Effector memory CD4-positive, alpha-beta T cell (primary cell): ENCODE measurements around the gene FGF19.

Experiments used
- DNase-seq, 3 donors: peaks; one replicate each; pipeline ENCODE4 v3.0.0-alpha.2; 2020
- H3K27ac ChIP-seq: 2 replicates; pipeline ENCODE4 v1.7.0; 2013; ENCODE audit warnings: mild to moderate bottlenecking, low read length, moderate library complexity; ENCODE audit not compliant: insufficient read depth, poor library complexity, severe bottlenecking
- H3K27me3 ChIP-seq: replicated peaks from 2 replicates; pipeline ENCODE4 v1.7.0; 2013; ENCODE audit warnings: mild to moderate bottlenecking, low read length; ENCODE audit not compliant: insufficient read depth, control insufficient read depth, poor library complexity, severe bottlenecking
- H3K36me3 ChIP-seq: 2 replicates; pipeline ENCODE4 v1.7.0; 2013; ENCODE audit warnings: mild to moderate bottlenecking, low read length, moderate library complexity; ENCODE audit not compliant: control insufficient read depth, insufficient read depth
- H3K4me1 ChIP-seq: 2 replicates; pipeline ENCODE4 v1.7.0; 2013; ENCODE audit warnings: low read length, mild to moderate bottlenecking; ENCODE audit not compliant: control insufficient read depth, insufficient read depth, poor library complexity, severe bottlenecking
- H3K4me3 ChIP-seq: 2 replicates; pipeline ENCODE4 v1.7.0; 2013; ENCODE audit warnings: low read length, low read depth, mild to moderate bottlenecking; ENCODE audit not compliant: insufficient read depth, poor library complexity, severe bottlenecking
- H3K9me3 ChIP-seq: 2 replicates; pipeline ENCODE4 v1.7.0; 2013; ENCODE audit warnings: mild to moderate bottlenecking, low read length, moderate library complexity; ENCODE audit not compliant: control insufficient read depth

Gene FGF19

GRCh38 chr11:69718912-69719311 lies 15.1 kb upstream of the FGF19 start:
- H3K4me1 ChIP-seq: no peaks in the 10 kb centered on the region
- H3K36me3 ChIP-seq: no peaks in the 10 kb centered on the region
- H3K27me3 ChIP-seq: peaks cover 22% of the 10 kb centered on the region
- no peak overlapping the region for H3K27ac ChIP-seq
- no peak overlapping the region for H3K4me3 ChIP-seq
- no peak for DNase-seq
- no peaks in the 10 kb centered on the region for H3K9me3 ChIP-seq

GRCh38 chr11:69718147-69718546 lies 14.3 kb upstream of the FGF19 start:
- Histone ChIP-seq H3K27ac (no peak overlapping the region), H3K4me1 (no peaks in the 10 kb centered on the region), H3K36me3 (no peaks in the 10 kb centered on the region), H3K9me3 (no peaks in the 10 kb centered on the region), H3K27me3 (peaks cover 21% of the 10 kb centered on the region), H3K4me3 (no peak overlapping the region)
- no peak for DNase-seq

DNA sequence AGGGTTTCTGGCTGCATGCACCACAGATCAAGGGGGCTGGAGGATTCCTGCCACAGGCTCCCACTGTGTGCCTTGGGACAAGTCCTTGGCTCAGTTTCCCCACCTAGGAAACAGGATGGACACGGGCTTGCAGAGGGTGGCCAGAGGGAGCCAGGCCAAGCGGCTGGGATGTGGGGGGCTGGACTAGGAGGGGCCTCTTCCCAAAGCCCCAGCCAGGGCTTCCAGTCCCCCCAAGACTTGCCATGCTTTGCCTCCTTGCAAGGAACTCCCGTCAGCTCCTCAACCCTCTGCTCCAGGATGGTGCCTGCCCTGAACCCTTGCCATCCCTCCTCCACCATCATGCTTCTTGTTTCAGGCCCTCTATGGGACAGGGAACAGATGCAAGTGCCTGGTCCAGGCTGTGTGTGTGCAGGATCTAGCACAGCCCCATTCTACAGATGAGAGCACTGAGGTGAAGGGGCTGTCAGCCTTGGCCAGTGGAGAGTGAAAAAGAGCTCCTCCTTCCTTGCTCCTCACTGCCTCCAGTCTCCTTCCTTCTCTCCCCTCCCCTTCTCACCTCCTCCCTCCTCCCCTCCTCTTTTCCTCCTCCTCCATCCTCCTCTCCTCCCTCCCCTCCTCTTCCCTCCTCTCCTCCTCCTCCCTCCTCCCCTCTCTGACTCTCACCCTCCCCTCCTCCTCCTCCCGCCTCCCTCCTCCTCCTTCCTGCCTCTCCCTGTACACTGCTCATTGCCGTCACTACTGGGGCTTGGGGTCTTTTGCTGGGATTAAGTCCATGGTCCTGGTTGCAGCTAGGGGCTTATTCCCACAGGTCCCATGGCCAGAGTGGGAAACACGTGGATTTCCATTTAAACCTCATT lies 13.3 kb upstream of the FGF19 start:
- Histone ChIP-seq H3K27ac (no peak overlapping the region), H3K4me3 (no peak overlapping the region), H3K9me3 (no peaks in the 10 kb centered on the region), H3K27me3 (peaks cover 19% of the 10 kb centered on the region), H3K36me3 (no peaks in the 10 kb centered on the region), H3K4me1 (peaks cover 2% of the 10 kb centered on the region)
- no peak for DNase-seq

DNA sequence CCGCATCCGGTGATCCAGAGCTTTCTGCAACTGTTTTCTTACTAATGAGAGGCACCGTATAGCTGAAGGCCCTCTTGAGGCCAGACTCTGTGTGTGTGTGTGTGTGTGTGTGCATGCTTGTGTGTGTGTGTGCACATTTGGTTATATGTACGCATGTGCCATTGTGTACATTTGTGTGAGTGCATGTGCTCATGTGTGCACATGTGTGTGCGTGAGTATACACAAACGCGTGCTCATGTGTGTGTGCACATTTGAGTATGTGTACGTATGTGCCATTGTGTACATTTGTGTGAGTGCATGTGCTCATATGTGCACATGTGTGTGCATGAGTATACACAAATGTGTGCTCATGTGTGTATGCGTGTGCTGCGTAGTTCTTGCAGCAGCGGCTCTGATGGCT lies 12.3 kb upstream of the FGF19 start:
- no peak overlapping the region for H3K27ac ChIP-seq
- no peaks in the 10 kb centered on the region for H3K9me3 ChIP-seq
- H3K4me1 ChIP-seq: peaks cover 7% of the 10 kb centered on the region
- peaks cover 10% of the 10 kb centered on the region for H3K27me3 ChIP-seq
- no peaks in the 10 kb centered on the region for H3K36me3 ChIP-seq
- no peak for DNase-seq
- no peak overlapping the region for H3K4me3 ChIP-seq

- no peaks in the 10 kb centered on the region for H3K36me3 ChIP-seq
- H3K4me1 ChIP-seq: peaks cover 7% of the 10 kb centered on the region
- H3K9me3 ChIP-seq: no peaks in the 10 kb centered on the region
- no peak overlapping the region for H3K27ac ChIP-seq
- no peak for DNase-seq
- peaks cover 7% of the 10 kb centered on the region for H3K27me3 ChIP-seq
- H3K4me3 ChIP-seq: no peak overlapping the region
Observed at GRCh38 chr11:69715446-69715845, 11.6 kb upstream of the FGF19 start.

GRCh38 chr11:69711822-69712801 lies 8.3 kb upstream of the FGF19 start:
- Histone ChIP-seq H3K27ac (no peak overlapping the region), H3K27me3 (no peaks in the 10 kb centered on the region)

DNA sequence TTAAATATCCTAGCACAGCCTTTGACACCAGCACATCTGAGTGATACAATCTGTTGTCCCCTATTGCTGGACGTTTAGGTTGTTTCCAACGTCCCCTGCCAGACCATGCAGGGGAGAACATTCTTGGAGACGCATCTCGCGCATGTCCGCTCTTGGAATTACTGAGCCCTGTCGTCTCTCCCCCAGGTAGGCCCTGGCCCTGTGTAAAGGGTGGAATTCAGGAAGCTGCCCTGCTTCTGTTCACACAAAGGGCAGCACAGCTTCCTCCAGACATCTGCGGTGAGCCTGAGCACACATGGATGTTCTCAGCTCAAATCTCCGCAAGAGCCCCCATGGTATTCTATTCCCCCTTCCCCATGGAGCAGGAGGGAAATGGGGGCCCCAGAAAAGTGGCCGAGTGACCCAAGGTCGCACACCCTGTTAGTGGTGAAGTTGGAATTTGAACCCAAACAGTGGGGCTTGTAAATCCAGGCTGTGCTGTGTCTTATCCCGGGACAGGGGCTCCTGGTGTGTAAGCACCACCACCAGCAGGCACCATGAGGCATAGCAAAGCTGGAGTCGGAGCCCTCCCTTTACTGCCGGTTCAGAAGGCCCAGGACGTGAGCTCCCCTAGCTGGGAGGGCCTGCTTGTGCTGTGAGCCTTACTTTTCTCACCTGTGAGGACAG lies 5.0 kb upstream of the FGF19 start:
- Histone ChIP-seq H3K4me3 (no peak overlapping the region), H3K27ac (no peak overlapping the region), H3K4me1 (peaks cover 11% of the 10 kb centered on the region), H3K27me3 (peaks cover 18% of the 10 kb centered on the region), H3K36me3 (no peaks in the 10 kb centered on the region), H3K9me3 (no peaks in the 10 kb centered on the region)
- no peak for DNase-seq

More at GRCh38 chr11:69711822-69712801, 8.3 kb upstream of the FGF19 start:
- H3K9me3 ChIP-seq: no peaks in the 10 kb centered on the region
- H3K4me3 ChIP-seq: no peak overlapping the region
- no peaks in the 10 kb centered on the region for H3K36me3 ChIP-seq
- no peak for DNase-seq
- H3K4me1 ChIP-seq: peaks cover 7% of the 10 kb centered on the region

DNA sequence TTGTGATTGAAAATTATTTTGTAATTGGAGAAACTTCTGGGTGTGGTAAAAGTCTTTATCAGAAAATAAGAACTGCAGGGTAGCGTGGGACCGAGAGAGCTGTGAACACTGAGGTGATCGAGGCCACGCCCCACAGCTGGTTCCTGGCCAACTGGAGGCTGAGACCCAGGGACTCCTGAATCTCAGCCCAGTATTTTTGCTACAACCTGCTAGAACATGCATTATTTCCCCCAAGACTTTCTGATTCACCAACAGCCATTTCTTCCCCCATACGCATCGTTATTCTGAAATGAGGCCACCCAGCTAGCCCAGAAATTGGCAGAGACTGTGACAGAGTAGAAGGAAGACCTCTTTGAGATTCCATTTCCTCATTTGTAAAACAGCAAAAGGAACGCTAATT lies 3.4 kb upstream of the FGF19 start:
- H3K27me3 ChIP-seq: peaks cover 25% of the 10 kb centered on the region
- H3K4me1 ChIP-seq: peaks cover 12% of the 10 kb centered on the region
- no peaks in the 10 kb centered on the region for H3K9me3 ChIP-seq
- H3K4me3 ChIP-seq: no peak overlapping the region
- H3K36me3 ChIP-seq: no peaks in the 10 kb centered on the region
- H3K27ac ChIP-seq: no peak overlapping the region
- DNase-seq: no peak

GRCh38 chr11:69705901-69706787 lies 2.3 kb upstream of the FGF19 start:
- H3K9me3 ChIP-seq: no peaks in the 10 kb centered on the region

More at GRCh38 chr11:69705901-69706787, 2.3 kb upstream of the FGF19 start:
- H3K4me3 ChIP-seq: no peak overlapping the region
- no peak overlapping the region for H3K27ac ChIP-seq
- DNase-seq: no peak
- H3K4me1 ChIP-seq: peaks cover 7% of the 10 kb centered on the region
- peaks cover 29% of the 10 kb centered on the region for H3K27me3 ChIP-seq
- H3K36me3 ChIP-seq: no peaks in the 10 kb centered on the region
